Activated CD4-positive, alpha-beta T cell treated with anti-CD3 and anti-CD28 coated beads for 36 hours (primary cell): ENCODE measurements around the gene TGM2. TPM values are rescaled to one million over a fixed set of nuclear protein-coding genes. Genes with fewer than 3 reads are reported as not detected.

Experiments used
- ATAC-seq: fragments of 200-7000 bp; cut with Tn5 transposase; one replicate; pipeline ENCODE4 v1.10.0; 2021; ENCODE audit warnings: mild to moderate bottlenecking, moderate library complexity
- CTCF ChIA-PET: fragments of 350-600 bp; sonication (Branson Sonifier 250); formaldehyde crosslinking; loops from one replicate; lab custom pipeline; 2021; ENCODE audit warnings: antibody characterized with exemption; lab: Charles Lee
- POLR2A ChIA-PET: fragments of 350-600 bp; sonication (Branson Sonifier 250); formaldehyde crosslinking; loops from one replicate; lab custom pipeline; 2021; ENCODE audit warnings: antibody characterized with exemption, inconsistent platforms; lab: Charles Lee
- DNase-seq: peaks from one replicate; pipeline ENCODE4 v3.0.0-alpha.2; 2020
- H3K27ac Mint-ChIP-seq: one replicate; pipeline ENCODE4 v1.8.0; 2021; ENCODE audit warnings: mixed read lengths
- H3K27me3 Mint-ChIP-seq: one replicate; pipeline ENCODE4 v1.8.0; 2021; ENCODE audit warnings: mixed read lengths
- H3K36me3 Mint-ChIP-seq: one replicate; pipeline ENCODE4 v1.8.0; 2021; ENCODE audit warnings: low read depth, mixed read lengths
- H3K4me1 Mint-ChIP-seq: one replicate; pipeline ENCODE4 v1.8.0; 2021; ENCODE audit warnings: mixed read lengths
- H3K4me3 Mint-ChIP-seq: one replicate; pipeline ENCODE4 v1.8.0; 2021; ENCODE audit warnings: mild to moderate bottlenecking, moderate library complexity, mixed read lengths
- H3K9me3 Mint-ChIP-seq: one replicate; pipeline ENCODE4 v1.8.0; 2021; ENCODE audit warnings: low read depth, mixed read lengths
- intact Hi-C, 2 experiments: fragments of 100-400 bp; cut with DNase I in 1 of 2; cut with micrococcal nuclease in 1 of 2; formaldehyde crosslinking; loops; one replicate each; pipeline versions ENCODE4 v1.14.2 to v1.15.1; 2022 to 2024; cut with DNase I, micrococcal nuclease
- total RNA-seq, 2 experiments: library from RNA; stranded (reverse); gene quantifications; one replicate each; pipeline ENCODE4 v1.2.3, GENCODE V29; 2021

The TGM2 gene
- total RNA-seq, 2 experiments from 2014 or later, result 0.04 to 0.09 TPM

- intact Hi-C loops, result no loop called here
- ChIA-PET CTCF (no interaction called here), POLR2A (no interaction called here)
- Mint-ChIP-seq H3K27me3 (peaks cover 5% of the 10 kb centered on the region), H3K4me3 (no peak overlapping the region), H3K4me1 (peaks cover 4% of the 10 kb centered on the region), H3K9me3 (no peaks in the 10 kb centered on the region), H3K27ac (no peak overlapping the region), H3K36me3 (no peaks in the 10 kb centered on the region)
- ATAC-seq (no peak), DNase-seq (no peak)
Measured at GRCh38 chr20:38172408-38172807, 7.3 kb upstream of the TGM2 start.

- ChIA-PET CTCF (interaction anchor here (0.7 kb wide), 1 partner anchor 9 kb away, joined by 3 read pairs; no protein-coding TSS in a partner anchor), POLR2A (no interaction called here)
- no peak overlapping the region for H3K27ac Mint-ChIP-seq
- H3K4me1 Mint-ChIP-seq, result peaks cover 4% of the 10 kb centered on the region
- intact Hi-C loops, result no loop called here
- H3K36me3 Mint-ChIP-seq, result no peaks in the 10 kb centered on the region
- DNase-seq (no peak), ATAC-seq (no peak)
- no peaks in the 10 kb centered on the region for H3K9me3 Mint-ChIP-seq
- H3K27me3 Mint-ChIP-seq, result peaks cover 5% of the 10 kb centered on the region
- no peak overlapping the region for H3K4me3 Mint-ChIP-seq
Measured at GRCh38 chr20:38171675-38172043, 6.6 kb upstream of the TGM2 start.

GRCh38 chr20:38170826-38171674 lies 6.0 kb upstream of the TGM2 start:
- no peak overlapping the region for H3K27ac Mint-ChIP-seq
- H3K4me1 Mint-ChIP-seq, result peaks cover 4% of the 10 kb centered on the region
- CTCF ChIA-PET, result interaction anchor here (0.7 to 1.0 kb wide), 2 partner anchors 10 to 113 kb away, joined by 3 to 5 read pairs; no protein-coding TSS in a partner anchor

GRCh38 chr20:38170219-38170825 lies 5.3 kb upstream of the TGM2 start:
- no peak overlapping the region for H3K4me3 Mint-ChIP-seq
- no peaks in the 10 kb centered on the region for H3K9me3 Mint-ChIP-seq
- ChIA-PET POLR2A (no interaction called here), CTCF (interaction anchor here (1.0 to 1.3 kb wide), 2 partner anchors 97 to 113 kb away, joined by 3 to 5 read pairs; no protein-coding TSS in a partner anchor)
- DNase-seq (no peak), ATAC-seq (no peak)
- H3K27me3 Mint-ChIP-seq, result peaks cover 13% of the 10 kb centered on the region
- peaks cover 8% of the 10 kb centered on the region for H3K4me1 Mint-ChIP-seq
- intact Hi-C loops, result no loop called here
- no peaks in the 10 kb centered on the region for H3K36me3 Mint-ChIP-seq
- no peak overlapping the region for H3K27ac Mint-ChIP-seq

More at GRCh38 chr20:38170826-38171674, 6.0 kb upstream of the TGM2 start:
- ATAC-seq (no peak), DNase-seq (no peak)
- no peak overlapping the region for H3K4me3 Mint-ChIP-seq
- intact Hi-C loops, result no loop called here
- POLR2A ChIA-PET, result no interaction called here
- H3K27me3 Mint-ChIP-seq, result peaks cover 6% of the 10 kb centered on the region
- H3K36me3 Mint-ChIP-seq, result no peaks in the 10 kb centered on the region
- H3K9me3 Mint-ChIP-seq, result no peaks in the 10 kb centered on the region

GRCh38 chr20:38169636-38170193 lies 4.6 kb upstream of the TGM2 start:
- Mint-ChIP-seq H3K27me3 (peaks cover 14% of the 10 kb centered on the region), H3K4me1 (peaks cover 8% of the 10 kb centered on the region), H3K27ac (no peak overlapping the region), H3K36me3 (no peaks in the 10 kb centered on the region), H3K4me3 (no peak overlapping the region), H3K9me3 (no peaks in the 10 kb centered on the region)
- DNase-seq (no peak), ATAC-seq (no peak)
- intact Hi-C loops, result loop anchor here (5.0 kb wide), 2 partner anchors 53 to 97 kb away; no protein-coding TSS in a partner anchor
- ChIA-PET POLR2A (no interaction called here), CTCF (interaction anchor here (0.6 to 1.3 kb wide), 3 partner anchors 51 to 112 kb away, joined by 3 to 5 read pairs (median 3); no protein-coding TSS in a partner anchor)

- ATAC-seq (no peak), DNase-seq (no peak)
- no peaks in the 10 kb centered on the region for H3K9me3 Mint-ChIP-seq
- POLR2A ChIA-PET, result no interaction called here
- no peak overlapping the region for H3K4me3 Mint-ChIP-seq
- intact Hi-C loops, result loop anchor here (5.0 kb wide), 2 partner anchors 53 to 97 kb away; no protein-coding TSS in a partner anchor
- H3K27ac Mint-ChIP-seq, result no peak overlapping the region
- CTCF ChIA-PET, result interaction anchor here (0.5 to 1.3 kb wide), 3 partner anchors 12 to 96 kb away, joined by 3 read pairs; no protein-coding TSS in a partner anchor
- H3K36me3 Mint-ChIP-seq, result no peaks in the 10 kb centered on the region
- H3K27me3 Mint-ChIP-seq, result peaks cover 19% of the 10 kb centered on the region
- peaks cover 8% of the 10 kb centered on the region for H3K4me1 Mint-ChIP-seq
Measured at GRCh38 chr20:38168791-38169589, 3.9 kb upstream of the TGM2 start.

GRCh38 chr20:38167851-38168760 lies 3.0 kb upstream of the TGM2 start:
- CTCF ChIA-PET, result interaction anchor here (0.5 to 1.1 kb wide), 3 partner anchors 13 to 111 kb away, joined by 3 to 4 read pairs (median 3); no protein-coding TSS in a partner anchor
- peak; percentile 59 for ATAC-seq
- Mint-ChIP-seq H3K4me3 (no peak overlapping the region), H3K36me3 (no peaks in the 10 kb centered on the region), H3K9me3 (no peaks in the 10 kb centered on the region), H3K27me3 (peaks cover 19% of the 10 kb centered on the region), H3K27ac (no peak overlapping the region), H3K4me1 (peaks cover 8% of the 10 kb centered on the region)
- POLR2A ChIA-PET, result no interaction called here
- DNase-seq, result no peak
- intact Hi-C loops, result loop anchor here (5.0 kb wide), 2 partner anchors 54 to 96 kb away; no protein-coding TSS in a partner anchor

- no peaks in the 10 kb centered on the region for H3K9me3 Mint-ChIP-seq
- ChIA-PET CTCF (interaction anchor here (0.6 to 1.1 kb wide), 3 partner anchors 58 to 265 kb away, joined by 3 to 4 read pairs (median 3); no protein-coding TSS in a partner anchor), POLR2A (no interaction called here)
- no peak overlapping the region for H3K27ac Mint-ChIP-seq
- DNase-seq (no peak), ATAC-seq (no peak)
- H3K4me1 Mint-ChIP-seq, result peaks cover 8% of the 10 kb centered on the region
- intact Hi-C loops, result loop anchor here (5.0 kb wide), 2 partner anchors 55 to 95 kb away; no protein-coding TSS in a partner anchor
- no peak overlapping the region for H3K4me3 Mint-ChIP-seq
- H3K36me3 Mint-ChIP-seq, result no peaks in the 10 kb centered on the region
- H3K27me3 Mint-ChIP-seq, result peaks cover 23% of the 10 kb centered on the region
Measured at GRCh38 chr20:38167328-38167850, 2.3 kb upstream of the TGM2 start.

GRCh38 chr20:38166703-38167233 lies 1.7 kb upstream of the TGM2 start:
- Mint-ChIP-seq H3K36me3 (no peaks in the 10 kb centered on the region), H3K27ac (no peak overlapping the region), H3K4me1 (peaks cover 8% of the 10 kb centered on the region), H3K9me3 (no peaks in the 10 kb centered on the region), H3K4me3 (no peak overlapping the region), H3K27me3 (peaks cover 21% of the 10 kb centered on the region)
- intact Hi-C loops, result loop anchor here (5.0 kb wide), 2 partner anchors 56 to 94 kb away; no protein-coding TSS in a partner anchor
- no peak for DNase-seq
- no peak for ATAC-seq
- POLR2A ChIA-PET, result no interaction called here
- CTCF ChIA-PET, result interaction anchor here (0.8 to 1.2 kb wide), 4 partner anchors 13 to 265 kb away, joined by 3 to 5 read pairs (median 4); no protein-coding TSS in a partner anchor
